HG03159 (cell line): ENCODE measurements around the gene P4HA1.
"Not testable (repeated sequence)": the region's sequence is repeated elsewhere in the genome, so short reads cannot be mapped to it uniquely, and the experiment has no call there.

Experiments used
- ATAC-seq: cut with Tn5 transposase; IDR thresholded peaks from one replicate; pipeline ENCODE4 v1.9.1; 2021; ENCODE audit warnings: mild to moderate bottlenecking, moderate library complexity; ENCODE audit not compliant: unreplicated experiment

Gene P4HA1

DNA sequence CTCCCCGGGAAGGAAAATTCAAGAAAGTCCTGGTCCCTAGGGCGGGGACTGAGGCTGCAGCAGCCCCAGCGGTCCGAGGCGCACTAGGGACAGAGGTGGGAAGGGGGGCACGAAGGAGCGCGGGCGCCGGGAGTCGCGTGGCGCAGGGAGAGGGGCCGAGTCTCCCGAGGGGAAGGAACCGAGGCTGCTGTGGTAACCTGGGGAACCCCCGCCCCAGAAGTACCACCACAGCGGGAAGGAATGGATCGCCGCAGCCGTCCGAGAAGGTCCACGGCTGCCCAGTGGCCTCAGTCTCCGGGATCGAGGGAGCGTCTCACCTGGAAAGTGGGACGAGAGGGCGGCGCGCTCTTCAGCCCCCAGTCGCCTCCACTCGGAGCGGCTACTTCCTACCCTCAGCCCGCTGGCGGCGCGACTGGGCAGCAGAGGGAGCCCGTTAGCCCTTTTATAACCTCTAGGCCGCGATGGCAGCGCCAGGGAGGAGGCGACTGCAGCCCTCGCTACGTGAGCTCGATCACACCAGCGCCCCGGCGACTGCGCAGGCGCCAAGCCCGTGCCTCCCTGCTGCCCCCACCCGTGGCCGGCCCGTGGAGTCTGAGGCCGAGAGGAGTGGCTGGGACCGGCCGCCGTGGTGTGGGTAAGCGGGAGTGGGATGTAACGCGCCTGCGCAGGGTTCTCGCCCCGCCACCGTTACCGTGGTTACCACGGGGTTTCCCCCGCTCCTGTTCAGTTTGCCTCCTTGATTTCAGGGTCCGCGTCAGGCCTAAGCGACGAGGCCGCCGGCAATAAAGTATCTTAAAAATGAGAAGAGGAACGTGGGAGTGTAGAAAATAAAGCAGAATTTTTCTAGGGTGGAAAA is at the start of gene P4HA1:
P4HA1 (minus strand) TSS at position 418 of the 856 bp plus-strand sequence. CDS start 21,983 bp downstream, outside the sequence.
- ATAC-seq, result peak; percentile 80

DNA sequence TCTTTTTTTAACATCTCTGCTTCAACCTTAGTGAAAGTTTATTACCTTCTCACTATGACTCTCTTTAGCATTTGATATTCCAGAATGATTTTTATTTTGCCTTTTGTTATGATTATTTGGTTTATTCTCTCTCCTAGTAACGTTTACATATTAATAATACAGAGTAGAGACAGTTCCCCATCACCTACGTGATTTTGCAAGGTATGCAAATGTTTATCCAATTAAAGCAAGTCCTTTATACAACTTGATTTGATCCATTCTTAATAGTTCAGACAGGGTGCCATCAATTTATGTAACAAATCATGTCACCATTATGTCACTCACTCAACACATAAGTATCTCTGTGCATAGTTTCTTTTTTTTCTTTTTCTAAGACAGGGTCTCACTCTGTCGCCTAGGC is 44.9 kb upstream of the P4HA1 start:
- ATAC-seq, result no peak

DNA sequence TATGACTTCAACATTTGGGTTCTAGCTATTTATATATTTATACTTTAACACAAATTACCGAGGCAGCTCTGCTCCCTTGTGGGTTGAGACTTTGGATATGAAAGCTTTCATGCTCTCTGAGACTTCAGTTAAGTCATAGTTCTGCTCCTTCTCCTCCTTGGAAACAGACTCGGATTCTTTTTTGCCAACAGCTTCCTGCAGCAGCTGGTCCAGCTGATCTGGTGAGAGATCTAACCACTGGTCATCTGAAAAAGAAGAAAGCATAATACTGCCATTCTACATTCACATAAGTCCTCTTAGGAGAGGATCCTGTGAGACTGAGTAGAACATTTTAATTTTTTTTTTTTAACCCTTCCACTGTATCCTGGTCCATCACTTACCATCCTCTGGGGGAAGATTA is 42.6 kb upstream of the P4HA1 start:
- no peak for ATAC-seq

DNA sequence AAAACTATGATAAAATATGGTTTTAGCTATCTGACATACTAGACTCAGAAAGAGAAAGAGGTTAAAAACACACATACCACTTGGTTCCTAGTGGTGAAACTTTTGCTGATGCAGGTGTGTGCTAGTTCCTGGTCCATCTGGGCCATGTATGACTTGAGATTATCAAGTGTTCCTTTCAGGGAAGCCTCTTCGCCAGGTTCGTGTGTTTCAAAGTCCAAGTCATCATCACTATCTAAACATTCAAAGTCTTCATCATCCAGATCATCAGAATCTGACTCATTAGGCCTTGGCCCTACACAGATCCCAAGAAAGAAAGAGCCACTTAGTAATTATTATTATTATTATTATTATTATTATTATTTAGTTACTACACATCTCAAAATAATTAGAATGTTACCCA is 40.0 kb upstream of the P4HA1 start:
- ATAC-seq, result no peak

DNA sequence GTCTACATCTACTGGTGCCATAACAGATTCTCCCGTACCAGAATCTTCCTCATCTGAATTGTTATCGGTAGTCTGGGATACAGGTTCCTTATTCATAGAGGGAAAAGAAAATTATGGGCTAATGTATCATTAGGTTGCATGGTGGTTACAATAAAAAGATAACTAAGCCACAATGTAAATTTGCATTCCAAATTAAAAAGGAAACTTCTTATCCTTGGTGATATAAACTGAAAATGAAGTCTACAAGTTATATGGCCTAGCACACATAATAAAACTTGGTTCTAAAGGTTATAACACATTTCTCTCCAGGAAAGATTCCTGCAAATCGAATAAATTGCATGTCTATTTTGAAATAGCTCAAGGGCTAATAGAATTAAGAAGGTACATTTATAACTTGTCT is 38.1 kb upstream of the P4HA1 start:
- no peak for ATAC-seq

DNA sequence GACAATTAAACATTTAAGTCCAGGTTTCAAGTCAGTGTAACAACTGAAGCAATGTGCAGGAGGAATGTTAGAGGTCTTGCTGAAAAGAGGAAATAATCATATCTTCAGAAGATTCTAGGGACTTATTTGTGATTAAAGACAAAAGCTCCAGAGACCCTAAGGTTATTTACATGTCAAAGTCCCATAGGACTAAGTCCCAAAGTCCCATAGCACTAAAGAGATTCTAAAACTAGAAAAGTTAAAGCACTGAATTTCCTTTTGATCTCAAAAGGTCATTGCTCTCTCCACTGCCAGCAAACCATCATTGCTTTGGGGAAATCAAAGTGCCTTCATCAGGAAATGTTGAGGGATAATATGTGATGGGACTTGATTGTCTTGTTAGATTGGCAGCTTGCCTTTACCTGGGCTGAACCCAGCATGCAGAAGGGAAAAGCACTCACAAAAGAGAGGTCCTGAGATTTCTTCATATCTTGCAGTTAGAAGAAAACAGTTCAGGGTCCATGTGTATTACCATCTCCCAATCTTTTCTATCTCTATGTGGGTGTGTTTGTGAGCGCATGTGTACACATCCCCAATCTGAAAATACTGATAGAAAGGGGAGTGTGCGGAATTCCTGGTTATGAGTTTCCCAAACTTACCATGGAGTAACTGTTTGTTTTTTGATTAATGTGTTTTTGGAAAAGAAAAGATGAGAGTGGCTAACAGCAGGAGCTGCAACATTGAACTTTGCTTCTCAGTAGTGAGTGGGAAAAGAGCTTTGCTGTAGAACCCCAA is 35.4 kb upstream of the P4HA1 start:
- ATAC-seq, result no peak

DNA sequence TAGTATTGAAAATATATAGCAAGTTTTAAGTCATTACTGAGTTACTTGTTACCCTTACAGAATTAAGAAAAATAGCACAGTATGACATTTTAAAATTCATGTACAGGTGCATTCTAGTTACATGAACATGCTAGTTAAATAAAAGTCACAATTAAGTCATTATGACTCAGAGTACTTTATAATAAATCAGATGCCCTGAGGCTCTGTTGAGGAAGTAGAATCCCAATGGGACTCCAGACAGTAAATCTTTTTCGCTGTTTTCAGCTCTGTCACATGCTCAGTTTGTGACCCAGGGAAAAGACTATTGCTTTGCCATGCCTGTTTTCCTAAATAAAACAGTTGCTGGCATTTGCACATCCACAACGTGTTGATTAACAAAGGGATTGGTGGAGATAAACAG is 34.6 kb upstream of the P4HA1 start:
- ATAC-seq, result no peak

DNA sequence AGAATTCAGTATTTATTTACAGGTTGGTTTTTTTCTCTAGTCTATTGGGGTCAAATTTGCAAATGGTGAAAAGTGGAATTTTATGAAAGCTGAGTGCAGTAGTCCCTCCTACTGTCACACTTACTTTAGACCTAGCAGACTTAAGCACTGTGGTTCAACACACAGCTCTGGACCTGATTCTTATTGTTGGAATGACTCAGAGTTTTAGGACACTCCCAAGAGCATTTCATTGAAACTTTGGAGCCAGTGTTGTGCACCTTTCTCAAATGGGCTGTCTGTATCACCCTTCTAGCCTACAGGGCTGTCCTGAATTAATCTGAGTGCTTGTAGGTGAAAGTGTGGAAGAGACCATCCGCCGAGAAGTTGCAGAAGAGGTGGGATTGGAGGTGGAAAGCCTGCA is 29.7 kb upstream of the P4HA1 start:
- ATAC-seq, result no peak

DNA sequence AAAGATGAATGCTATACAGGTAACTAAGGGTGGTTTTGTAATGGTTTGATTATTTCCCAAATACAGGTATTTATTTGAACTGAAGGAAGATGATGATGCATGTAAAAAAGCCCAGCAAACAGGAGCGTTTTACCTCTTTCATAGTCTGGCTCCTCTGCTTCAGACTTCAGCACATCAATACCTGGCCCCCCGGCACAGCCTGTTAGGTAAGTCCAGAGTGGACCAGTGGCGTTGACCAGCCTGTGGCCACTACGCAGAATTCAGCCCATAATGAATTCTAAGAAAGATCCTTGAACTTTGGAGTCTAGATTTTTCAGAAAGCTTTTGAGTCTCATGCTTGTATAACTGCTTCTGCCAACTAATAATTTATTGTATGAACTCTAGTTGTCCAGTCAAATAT is 23.3 kb upstream of the P4HA1 start:
- no peak for ATAC-seq

DNA sequence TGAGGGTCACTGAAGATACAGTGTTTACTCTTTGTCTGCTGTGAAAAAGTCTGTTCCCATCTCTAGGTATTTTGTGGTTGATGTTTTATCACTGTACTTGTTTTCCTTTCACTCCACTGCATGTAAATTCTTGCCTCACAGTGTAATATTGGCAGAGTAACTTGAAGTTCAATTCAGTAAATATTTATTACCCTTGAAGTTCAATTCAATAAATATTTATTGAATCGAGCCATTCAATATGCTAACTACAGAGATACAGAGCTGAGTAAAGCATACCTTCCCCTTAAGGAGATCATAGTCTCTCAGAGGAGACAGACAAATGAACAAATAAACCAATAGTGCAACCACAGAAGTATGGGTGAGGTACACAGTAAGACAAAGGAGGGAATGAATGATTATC is 22.8 kb upstream of the P4HA1 start:
- ATAC-seq, result no peak

DNA sequence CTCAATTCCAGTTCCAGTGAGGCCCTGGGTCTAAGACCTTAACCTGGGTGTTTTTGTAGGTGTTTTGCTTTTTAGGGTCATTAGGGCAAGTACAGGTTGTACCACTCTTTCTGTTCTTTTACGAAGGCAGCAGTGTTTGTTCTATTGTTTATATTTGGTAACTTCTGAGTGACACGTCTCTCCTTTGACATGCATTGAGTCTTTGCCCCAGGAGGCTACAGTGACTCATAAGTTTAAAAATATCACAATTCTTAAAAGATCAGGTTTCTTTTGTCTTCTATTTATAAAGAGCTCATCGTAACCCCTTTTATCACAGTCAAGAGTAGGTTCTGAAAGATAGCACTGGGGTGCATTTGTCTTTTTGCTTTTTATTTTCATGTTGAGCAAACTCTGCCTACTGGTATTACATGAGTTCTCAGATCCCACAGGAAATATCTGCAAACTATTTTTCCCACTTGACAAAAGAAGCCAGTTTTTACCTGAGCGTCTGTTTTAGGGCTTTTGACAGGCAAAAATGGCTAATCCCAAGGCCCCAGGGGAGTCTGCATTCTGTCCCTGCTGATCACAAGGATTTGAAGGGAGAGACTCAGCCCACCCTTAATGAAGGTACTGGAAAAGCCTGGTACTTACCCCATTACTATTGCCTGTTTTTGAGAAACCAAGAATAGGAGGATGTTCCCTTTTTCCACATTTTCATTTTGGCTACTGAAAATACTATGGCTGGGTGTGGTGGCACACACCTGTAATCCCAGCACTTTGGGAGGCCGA is 21.5 kb upstream of the P4HA1 start:
- peak; percentile 72 for ATAC-seq

DNA sequence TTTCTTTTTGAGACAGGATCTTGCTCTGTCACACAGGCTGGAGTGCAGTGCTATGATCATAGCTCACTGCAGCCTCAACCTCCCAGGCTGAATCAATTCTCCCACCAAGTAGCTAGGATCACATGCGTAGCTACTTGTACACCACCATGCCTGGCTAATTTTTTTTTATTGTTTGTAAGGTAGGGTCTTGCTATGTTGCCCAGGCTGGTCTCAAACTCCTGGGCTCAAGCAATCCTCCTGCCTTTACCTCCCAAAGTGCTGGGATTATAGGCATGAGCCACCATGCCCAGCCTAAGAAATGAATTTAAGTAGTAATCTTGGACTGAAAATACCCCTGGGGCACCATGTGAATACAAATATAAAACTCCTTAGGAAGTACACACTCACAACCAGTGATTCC is 19.4 kb upstream of the P4HA1 start:
- no peak for ATAC-seq

DNA sequence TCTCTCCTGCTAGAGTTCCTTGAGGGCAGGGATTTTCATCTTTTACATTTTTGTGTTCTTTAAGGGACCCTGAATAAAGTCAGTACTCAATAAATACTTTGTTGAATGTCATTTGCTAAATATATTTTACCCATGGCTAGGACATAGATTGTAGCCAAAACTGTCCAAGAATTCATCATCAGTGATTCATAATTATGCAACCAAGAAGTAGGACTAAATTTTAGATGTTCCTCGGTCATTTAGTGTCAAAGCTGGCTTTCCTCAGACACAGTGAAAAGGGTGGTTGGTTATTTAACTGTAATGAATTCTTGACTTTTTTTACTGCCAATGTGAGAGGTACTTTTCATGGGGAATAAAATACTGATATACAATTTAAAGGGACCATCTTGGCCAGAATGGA is 16.9 kb upstream of the P4HA1 start:
- ATAC-seq, result no peak

DNA sequence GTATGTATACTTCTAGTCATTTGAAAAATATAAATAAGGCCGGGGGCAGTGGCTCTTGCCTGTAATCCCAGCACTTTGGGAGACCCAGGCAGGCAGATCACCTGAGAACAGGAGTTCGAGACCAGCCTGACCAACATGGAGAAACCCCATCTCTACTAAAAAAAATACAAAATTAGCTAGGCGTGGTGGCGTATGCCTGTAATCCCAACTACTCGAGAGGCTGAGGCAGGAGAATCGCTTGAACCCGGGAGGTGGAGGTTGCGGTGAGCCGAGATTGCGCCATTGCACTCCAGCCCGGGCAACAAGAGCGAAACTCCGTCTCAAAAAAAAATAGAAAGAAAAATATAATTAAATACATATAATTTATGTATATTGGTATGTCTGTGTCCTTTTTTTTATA is 15.4 kb upstream of the P4HA1 start:
- ATAC-seq, result not testable (repeated sequence)

DNA sequence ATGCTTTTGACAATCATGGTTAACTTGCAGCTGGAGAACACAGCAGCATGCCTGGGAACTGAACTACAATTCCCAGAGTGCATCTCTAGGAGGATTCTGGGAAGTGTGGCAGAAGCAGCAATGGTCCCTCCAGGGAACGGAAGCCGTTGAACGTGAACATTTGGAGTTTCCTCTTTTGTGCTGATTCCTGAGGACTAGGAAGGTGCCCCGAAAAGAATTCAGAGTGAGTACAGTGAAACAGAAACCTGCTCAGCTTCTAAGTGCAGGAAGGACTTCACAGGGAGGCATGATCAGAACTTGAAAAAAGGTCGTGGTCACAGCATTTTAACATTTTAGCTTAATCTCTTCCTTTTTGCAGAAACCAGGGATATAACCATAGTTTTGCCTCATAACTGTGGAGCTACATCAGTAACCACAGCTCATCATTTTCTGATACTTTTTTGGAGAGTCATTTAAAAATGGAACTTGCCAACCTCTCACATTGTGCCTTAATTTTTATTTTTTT is 13.7 kb upstream of the P4HA1 start, which contains the start of gene NUDT13:
NUDT13 (plus strand) TSS at position 111 of the 505 bp plus-strand sequence. CDS start 3,911 bp downstream, outside the sequence.
- no peak for ATAC-seq

DNA sequence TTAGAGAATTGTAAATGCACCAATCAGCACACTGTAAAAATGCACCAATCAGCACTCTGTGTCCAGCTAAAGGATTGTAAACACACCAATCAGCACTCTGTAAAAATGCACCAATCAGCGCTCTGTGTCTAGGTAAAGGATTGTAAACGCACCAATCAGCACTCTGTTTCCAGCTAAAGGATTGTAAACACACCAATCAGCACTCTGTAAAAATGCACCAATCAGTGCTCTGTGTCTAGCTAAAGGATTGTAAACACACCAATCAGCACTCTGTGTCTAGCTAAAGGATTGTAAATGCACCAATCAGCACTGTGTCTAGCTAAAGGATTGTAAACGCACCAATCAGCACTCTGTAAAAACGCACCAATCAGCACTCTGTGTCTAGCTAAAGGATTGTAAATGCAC is 12.6 kb upstream of the P4HA1 start:
- not testable (repeated sequence) for ATAC-seq

DNA sequence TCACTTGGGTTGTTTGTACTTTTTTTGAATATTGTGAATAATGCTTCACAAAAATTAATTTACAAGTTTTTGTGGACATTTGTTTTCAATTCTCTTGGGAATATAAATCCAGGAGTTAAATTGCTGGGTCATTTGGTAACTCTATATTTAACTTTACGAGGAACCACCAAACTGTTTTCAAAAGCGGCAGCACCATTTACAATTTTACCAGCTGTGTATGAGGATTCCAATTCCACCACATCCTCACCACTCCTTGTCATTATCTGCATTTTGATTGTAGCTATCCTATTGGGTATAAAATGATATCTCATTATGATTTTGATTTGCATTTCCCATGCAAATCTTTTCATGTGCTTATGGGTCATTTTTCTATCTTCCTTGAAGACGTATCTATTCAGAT is 9.6 kb upstream of the P4HA1 start:
- no peak for ATAC-seq

DNA sequence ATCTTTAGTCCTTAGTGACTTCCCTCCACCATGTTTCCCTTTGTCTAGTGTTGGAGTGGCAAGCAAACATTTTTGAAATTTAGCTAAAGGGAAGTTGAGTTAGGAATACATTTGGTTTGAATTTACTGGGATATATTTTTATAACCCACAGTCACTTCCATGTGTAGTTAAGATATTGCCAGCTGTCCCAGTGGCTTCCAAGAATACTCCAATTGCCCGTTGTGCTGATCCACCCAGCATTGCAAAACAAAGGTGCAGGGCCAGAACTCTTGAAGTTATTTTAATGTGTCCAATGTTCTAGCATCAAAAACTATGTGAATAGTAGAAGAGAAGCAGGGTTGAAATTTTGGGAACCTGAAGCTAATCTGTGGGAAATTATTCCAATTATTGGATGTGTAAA is 2.5 kb upstream of the P4HA1 start:
- no peak for ATAC-seq

DNA sequence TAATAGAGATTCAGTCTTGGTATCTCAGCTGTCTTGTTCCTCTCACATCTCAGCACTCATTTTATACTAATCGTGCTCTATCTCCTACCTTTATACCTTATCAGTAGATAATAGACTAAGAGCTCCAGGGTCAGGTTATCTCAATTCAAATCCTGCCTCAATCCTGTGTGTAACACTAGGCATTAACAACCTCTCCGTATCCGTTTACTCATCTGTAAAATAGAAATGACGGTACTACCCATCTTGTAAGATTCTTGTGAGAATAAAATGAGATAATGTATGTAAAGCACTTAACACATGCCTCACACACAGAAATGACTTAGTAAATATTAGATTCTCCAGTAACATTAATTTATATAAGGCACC is 622 bp upstream of the P4HA1 start:
- ATAC-seq, result no peak

DNA sequence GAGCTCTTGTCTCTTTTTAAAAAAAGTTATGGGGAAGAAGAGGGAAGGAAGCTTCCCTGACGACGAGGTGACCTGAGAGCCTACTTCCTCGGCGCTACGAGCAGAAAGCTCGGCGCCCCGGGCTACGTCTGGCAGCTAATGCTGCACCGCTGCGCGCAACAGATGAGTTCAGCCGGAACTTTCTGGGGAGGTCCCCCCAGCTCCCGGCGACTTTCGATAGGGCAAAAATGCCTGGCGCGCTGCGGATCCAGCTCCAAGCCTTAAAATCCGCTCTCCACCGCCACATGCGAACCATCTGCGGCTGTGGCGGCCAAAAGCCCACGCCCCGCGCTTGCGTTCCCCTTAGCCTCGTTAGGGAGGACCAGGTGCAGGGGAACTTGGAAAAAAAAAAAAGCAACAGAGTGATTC is 621 bp downstream of the P4HA1 start:
- peak; percentile 25 for ATAC-seq

DNA sequence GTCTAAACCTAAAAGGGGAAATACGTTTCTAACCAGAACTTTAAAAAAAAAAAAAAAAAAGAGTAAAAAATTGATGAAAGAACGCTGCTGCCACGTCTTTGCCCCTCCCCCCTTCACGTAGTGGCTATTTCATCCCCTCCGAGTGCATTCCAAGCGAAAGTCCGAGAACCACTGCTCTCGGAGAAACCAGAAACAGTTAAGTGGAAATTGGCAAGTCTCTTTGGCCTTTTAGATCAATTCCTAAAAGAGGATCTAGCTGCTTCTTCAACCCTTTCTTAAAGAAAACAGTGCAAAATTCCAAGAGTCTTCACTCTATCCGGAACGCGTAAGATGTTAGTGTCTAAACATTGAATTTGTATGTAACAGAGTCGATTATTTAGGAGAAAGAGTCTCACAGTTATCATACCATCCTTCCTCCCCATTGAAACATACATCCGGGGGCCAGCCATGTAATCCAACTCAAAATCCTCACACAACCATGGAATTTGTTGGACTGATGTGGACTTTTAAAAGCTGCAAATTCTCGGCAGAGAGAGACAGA is 1.1 kb downstream of the P4HA1 start:
- ATAC-seq, result no peak
